NCI-H1092 (cell line): ENCODE results near the gene ITGB5.

Source experiments
- DNase-seq: peaks from one replicate; lab custom pipeline; 2025; lab: John Stamatoyannopoulos, UW

ITGB5 gene

DNA sequence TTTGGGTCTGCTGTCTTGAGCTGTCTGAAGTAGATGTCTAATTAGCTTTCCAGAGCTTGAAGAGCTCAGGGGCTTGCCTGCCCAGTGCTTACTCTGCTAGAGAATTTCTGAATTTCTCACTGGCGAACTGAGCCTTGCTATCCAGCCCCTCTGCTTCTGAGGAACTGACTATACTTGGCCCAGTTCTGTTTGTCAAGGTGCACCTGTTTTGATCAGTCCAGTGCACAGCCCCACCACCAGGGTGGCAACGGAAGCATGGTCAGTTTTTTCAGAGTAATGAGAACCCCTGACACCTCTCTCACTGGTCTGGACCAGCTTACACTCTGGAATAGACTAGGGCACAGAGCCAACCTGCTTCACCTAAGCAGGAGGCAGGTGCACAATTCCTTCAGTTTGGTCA, 25.2 kb downstream of the ITGB5 start:
- DNase-seq = no peak

DNA sequence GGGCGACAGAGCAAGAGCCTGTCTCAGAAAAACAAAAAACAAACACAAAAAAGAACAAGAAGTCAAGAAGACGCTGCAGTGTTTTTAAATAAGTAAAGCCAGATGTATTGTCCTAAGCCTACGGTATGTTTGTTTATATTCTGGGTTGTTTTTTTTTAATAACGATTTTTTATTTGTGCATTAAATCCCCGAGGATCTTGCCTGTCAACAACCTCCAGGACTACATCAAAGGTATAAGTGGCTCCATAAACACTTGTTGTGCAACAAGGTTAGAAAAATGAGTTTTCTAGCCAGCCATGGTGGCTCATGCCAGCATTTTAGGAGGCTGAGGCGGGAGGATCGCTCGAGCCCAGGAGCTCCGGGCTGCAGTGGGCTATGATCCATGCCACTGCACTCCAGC, 26.1 kb downstream of the ITGB5 start:
- DNase-seq = no peak

DNA sequence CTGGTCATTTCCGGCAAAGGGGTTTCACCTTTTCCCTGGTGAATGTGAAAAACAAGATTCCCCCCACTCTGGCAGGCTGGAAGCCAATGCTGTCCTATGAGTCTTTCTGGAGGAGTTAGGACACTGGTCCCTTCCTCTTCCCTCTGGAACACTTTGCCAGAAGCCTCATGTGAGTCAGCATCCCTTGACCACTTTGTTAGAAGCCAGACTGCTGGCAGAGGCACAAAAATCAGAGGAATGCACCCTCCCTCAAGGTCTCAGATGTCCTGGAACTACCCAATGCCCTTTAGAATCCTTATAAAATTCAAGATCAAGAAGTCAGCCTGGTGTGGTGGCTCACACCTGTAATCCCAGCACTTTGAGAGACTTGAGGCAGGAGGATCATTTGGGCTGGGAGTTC, 26.6 kb downstream of the ITGB5 start:
- DNase-seq = no peak

DNA sequence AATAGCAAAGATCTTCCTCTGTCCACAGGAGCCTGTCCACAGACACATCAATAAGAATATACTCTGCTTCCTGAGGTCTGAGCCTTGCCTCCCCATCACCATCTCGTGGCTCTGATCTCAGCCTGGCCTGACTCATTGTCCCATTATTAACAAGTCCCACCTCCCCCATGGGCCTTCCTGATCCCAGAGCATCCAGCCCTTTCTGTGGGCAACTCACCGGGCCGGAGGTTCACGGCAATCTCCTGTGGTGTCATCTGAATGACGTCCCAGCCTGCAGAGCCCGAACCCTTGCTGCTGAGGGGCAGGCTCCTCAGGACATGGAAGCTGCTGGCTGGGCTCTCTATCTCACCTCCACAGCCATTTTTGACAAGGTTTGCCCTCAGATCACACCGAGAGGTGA, 28.1 kb downstream of the ITGB5 start:
- DNase-seq = no peak

DNA sequence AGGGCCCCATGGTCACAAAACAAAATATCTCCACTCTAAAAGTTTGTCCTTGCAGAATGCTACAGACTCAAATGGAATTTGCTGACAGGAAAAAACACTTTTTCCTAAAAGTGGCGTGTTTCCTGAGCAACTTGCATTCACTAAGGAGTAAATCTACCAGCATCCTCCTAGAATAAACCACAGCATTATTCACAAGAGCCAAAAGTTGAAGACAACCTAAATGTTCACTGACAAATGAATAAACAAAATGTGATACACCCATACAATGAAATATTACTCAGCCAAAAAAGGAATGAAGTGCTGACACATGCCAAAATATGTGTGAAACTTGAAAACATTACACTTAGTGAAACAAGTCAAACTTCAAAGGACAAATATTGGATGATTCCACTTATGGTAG, 28.9 kb downstream of the ITGB5 start:
- DNase-seq = no peak

DNA sequence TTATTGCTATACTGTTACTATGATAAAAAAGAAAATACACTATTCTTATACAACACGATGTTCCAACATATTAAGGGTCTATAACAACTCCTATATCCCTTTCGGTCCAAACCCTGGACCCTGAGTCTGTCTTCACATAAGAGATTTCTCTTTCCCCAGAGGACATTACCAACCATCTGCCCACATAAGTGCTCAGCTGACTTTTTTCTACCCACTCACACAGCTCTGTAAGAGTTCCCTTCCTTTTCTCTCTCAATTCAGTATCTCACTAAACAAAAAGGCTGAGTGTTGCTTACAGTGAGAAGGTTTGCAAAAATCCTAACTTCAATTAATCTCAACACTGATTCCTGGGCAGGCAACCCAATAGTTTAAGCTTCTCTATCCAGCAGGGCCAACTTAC, 30.5 kb downstream of the ITGB5 start:
- no peak for DNase-seq

DNA sequence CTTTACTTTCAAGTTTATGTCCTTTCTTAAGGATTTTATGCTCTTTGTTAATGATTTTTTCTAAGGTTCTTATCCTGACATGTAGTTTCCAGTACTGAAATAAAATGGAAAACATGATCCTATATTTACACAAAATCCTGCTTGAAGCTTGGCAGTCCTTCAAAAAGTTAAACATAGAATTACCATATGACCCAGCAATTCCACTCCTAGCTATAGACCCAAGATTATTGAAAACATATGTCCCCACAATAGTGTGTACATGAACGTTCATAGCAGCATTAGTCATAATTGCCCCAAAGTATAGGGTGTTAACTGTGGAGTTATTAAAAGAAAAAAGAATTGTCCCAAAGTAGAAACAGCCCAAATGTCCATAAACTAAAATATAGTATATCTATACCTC, 33.2 kb downstream of the ITGB5 start:
- DNase-seq = no peak

DNA sequence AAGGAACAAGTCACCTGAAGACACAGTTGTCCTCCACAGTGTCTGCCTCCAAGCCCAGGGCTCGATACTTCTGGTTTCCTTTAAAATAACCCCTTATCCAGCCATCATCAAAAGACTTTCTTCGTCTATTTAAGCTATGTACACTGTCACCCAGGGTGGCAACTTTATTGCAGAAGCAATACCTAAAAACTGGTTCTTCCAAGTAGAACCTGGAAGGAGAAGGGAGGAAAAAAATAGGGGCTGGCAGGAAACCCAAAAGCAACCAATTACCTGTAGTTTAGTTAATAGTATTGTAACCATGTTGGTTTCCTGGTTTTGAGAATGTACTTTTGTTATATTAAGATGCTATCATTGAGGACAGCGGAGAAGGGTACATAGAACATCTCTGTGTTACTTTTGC, 33.7 kb downstream of the ITGB5 start:
- DNase-seq = no peak

DNA sequence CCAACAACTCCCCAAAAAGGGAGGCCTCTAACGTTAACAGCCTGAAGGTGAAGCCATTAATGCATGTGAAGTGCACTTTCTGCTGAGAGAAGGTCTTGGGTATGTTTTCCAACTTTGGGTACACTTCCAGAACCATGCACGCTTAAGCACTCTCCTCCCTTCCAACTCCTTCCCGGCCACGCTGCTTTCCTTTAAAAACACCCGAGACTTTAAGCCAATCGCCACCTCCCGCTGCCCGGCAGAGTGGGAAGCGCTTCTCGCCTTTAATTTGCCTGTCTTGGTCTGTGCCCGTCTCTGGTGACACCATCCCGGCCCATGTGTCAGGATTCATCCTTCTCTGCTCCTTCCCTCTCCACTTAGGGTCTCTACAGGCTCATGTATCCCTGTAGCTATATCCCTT, 35.3 kb downstream of the ITGB5 start:
- DNase-seq = no peak

DNA sequence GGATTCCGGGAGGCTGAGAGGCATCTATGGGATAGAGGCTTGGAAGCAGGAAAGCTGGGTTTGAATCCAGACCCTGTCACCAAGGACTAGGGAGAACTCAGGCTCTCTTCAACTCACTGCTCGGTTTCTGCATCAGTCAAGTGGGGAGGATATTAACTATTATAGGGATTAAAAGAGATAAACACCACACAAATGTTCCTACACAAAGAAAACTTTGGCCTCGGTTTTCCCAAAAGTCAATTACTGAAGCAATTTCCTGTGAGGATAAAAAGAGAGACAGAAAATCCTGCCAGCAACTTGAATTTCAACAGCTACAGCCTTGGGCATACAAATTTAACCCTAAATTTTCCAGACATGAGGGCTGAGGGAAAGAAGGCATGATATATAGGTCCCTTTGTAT, 36.0 kb downstream of the ITGB5 start:
- DNase-seq = no peak

DNA sequence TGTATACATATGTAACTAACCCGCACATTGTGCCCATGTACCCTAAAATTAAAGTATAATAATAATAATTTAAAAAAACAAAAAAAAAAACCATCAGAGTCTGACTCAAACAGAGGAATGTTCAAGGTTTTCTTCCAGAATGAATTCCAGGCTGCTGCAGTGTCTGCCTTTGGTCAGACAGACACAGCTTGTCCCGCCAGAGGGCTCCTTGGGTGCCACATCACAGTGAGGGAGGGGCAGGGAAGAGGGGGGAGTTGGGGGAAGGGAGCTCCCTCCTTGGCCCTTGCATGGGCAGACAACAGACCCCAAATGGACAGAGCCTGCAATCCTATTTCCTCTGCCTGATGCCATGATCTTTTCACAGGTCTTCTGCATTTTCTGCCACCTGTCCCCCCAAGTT, 36.5 kb downstream of the ITGB5 start:
- DNase-seq = no peak

DNA sequence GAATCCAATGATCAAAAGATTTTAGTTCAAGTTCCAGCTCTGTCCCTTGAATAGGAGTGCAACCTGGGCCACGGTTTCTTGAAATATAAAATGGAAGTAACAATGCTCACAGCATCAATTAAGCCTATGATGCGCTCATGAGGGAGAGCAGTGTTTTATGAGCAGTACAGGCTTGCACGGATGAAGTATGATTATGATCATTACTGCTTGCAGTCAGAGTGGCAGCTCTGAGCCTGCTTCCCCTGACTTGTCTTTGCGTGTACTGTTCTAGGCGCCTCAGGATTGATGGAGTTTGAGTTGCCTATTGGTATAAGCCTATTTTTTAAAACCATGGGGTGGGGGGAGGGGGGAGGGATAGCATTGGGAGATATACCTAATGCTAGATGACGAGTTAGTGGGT, 37.0 kb downstream of the ITGB5 start:
- no peak for DNase-seq

DNA sequence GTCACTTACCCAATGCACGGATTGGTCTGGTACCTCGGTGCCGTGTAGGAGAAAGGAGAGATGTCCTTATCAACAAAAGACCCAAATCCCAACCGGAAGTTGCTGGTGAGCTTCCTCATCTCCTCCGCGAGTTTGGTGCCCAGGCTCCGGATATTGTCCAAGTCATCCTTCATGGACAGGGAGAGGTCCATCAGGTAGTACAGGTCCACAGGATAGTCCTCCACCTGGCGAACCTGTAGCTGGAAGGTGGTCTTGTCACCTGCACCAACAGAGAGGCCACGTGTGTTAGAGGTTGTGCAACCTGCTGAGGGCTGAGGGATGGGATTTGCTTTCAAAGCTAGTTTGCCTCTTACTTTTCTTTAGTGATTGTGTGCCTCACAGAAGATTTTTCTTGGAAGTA, 38.9 kb downstream of the ITGB5 start:
- DNase-seq = no peak

DNA sequence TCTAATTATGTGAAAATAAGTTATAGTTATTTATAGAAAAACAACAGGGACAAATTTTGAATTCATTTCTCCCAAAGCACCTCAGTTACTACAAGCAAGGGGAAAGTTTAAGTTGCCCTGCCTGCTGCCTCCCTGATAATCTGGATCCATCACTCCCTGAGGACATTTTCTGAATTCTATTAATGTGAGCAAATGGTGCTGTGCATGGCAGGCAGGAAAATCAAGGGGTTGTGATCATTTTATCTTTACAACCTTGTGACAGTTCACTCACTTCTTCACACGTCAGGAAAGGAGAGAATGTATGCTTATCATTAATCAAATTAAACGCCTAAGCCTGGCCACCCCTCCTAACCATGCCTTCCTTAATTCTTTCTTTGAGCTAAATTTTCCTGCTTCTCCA, 39.3 kb downstream of the ITGB5 start:
- no peak for DNase-seq

DNA sequence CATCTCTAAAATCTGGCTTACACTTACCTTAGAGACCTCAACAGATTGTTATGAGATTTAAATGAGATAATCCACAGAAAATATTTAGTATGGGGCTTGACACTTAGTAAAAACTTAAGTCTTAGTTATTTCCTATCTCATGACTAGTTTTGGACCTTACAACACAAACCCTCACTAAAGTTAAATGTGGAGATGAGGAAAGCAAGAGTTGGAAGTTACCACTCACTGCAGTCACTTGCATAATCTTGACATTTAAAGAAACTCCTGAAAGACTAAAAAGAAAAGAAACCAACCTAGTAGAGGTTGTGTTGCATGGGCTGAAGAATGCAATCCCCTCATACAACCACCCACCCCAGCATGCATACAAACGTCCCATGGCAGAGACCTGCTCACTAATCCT, 40.1 kb downstream of the ITGB5 start:
- no peak for DNase-seq

DNA sequence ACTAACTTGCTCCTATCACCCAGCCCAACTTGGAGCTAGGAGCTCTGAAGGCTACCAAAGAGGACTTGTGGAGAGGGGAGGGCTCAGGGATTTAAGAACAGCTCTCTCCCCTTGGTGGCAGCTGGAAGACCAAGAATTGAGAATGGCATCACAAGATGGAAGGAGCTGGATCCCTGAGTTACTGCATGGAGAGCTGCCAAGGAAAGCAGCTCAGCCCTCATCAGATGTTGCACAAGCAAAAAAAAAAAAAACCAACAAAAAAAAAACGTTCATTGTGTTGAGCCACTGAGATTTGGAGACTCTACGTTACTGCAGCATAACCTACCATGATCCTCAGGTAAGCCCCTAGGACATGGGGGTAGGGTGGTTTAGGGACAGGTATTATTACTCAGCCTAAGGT, 41.0 kb downstream of the ITGB5 start:
- no peak for DNase-seq

DNA sequence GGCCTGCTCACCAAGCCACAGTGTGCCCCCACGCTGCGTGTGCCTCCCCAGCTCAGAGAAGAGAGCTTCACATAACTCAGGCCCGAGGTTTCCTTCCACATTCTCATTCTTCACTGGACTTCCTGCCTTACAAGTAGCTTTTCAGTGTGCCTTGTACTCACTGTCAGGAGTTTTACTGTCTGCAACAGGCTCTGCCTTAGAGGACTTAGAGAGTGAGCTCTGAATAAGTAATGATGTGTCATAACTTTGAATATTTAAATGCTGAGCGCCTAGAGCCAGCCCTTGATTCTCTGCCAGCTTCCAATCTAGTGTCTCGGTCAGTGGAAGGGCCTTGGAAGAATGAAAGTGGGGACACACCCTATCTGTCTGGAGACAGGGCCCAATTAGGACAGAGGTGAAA, 41.8 kb downstream of the ITGB5 start:
- DNase-seq = no peak

DNA sequence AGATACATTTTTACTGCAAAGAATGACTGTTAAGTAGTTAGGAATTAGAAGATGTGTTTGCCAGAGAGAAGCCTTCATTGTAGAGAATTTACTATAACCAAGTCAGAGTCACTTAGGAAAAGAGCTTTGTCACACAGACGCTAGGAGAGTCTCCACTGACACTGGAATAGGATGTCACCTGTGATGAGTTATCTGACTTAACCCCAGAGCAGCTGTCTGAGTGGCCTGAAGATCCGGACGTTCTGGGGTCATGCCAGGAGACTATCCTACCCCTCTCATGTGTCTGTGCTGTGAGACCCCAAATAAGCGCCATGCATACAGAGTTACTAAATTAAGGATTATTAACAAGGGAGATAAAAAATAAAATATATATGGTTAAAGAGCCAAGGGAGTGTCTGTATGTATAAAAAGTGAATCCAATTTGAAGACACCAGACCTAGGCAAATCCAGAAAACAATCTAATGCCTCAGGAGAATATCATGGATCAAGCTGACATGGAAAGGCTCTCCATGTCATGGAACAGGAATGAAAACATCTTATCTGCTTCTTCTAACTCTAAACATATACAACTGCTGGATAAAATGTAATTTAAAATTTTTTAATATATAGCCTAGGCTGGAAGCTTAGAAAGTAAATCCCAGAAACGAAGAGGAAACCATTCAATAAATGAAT, 43.5 kb downstream of the ITGB5 start:
- no peak for DNase-seq

DNA sequence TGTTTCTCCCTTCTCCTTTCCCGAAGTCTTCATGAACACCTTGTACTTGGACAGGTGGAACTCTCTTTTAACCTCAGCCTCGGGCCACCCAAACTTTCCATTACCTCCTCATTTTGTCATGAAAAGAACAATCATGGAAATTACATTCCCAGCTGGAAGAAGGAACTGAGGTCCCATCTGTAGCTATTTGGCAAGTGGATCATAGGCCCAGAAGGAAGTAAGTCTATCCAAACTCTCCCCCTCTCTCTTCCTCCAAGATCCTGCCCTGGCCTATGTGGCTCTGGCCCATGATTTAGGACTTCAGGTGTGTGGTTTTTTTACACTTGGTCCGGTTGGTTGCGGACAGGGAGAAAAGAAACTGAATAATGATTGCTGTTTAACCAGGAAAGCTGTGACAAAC, 44.1 kb downstream of the ITGB5 start:
- DNase-seq = no peak

DNA sequence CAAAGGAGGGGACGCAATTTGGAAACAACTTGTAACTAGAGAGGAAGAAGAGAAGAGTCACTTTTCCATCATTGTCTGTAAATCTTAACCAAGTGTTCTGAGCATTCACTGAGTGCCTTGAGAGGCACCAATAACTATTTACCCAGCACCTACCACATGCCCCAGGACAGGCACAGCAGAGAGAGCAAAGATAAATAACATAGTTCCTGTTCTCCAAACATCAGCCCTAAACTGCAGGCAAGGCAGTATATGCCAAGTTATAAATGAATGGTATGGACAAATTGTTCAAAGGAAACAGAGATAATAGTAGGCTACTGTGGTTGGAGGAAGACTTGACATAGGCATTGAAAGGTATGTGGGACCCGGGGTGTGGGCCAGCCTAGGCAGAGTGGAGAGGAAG, 45.6 kb downstream of the ITGB5 start:
- no peak for DNase-seq

DNA sequence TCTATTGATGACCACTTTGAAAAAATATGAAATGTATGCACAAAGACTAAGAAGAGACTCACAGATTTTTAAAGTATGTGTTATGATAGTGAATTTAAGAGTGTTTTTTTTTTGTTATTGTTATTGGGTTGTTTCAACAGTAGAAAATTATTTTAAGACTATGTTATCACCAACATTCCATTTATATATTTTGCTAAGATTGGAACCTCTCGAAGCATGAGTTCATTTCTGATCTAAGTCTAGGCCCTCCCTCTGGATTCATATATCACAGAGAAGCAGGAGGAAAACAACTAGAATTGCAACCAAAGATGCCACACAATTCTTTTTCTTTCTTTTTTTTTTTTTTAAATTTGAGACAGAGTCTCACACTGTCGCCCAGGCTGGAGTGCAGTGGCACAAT, 46.8 kb downstream of the ITGB5 start:
- DNase-seq = no peak

DNA sequence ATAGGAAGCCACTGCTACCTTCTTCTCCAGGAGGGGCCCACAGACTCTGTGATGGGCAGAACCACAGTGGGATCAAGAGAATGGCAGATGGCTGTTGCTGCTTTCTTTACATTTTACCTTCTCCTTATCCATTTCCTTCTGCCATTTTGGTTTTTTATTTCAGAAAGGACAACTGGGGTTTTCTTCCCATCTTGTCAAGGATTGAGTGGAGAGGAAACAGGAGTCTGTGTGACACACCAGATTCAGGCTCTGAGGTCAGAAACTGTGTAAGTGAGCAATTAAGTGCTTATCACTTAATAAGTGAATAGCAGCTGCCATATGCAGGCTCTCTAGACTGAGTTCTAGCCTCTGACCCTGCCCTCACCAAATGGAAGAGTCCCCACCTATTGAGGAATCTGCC, 47.3 kb downstream of the ITGB5 start:
- no peak for DNase-seq

DNA sequence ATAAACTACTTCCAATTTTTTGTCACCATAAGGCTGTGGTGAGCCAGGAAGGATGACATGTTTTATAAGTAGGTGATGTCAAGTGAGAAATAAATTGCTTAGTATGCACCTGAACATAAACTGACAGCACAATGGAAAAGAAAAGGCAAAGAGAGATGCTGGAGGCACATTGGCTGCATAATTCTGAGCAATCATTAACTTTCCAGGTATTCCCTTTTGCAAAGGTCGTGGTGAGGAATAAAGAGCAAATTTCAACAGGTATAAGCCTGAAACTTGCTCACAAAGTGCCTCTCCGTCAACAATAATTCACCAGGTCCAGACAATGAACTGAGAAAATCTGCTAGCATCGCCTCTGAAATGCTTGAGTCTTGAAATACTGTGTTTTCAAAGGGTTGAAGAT, 48.2 kb downstream of the ITGB5 start:
- DNase-seq = no peak

DNA sequence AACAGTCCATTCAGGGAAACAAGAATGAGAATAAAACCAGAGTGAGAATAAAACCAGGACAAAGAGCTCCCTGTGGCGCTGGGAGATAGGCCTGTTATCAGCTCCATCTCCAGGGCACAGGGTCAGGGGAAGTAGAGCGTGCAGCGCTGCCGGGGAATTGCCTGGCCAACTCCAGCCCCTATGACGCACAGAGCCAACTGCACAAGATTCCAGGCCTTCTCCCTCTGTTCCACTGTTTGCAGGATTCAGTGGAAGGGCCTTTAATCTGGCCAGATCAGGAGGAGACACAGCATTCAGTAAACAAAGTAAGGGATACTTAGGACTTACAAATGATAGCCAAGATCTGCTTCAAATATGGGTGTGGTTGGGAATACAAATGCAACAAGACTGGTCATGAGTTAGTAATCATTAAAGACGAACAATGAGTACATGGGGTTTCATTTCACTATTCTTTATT, 49.4 kb downstream of the ITGB5 start:
- DNase-seq = no peak

DNA sequence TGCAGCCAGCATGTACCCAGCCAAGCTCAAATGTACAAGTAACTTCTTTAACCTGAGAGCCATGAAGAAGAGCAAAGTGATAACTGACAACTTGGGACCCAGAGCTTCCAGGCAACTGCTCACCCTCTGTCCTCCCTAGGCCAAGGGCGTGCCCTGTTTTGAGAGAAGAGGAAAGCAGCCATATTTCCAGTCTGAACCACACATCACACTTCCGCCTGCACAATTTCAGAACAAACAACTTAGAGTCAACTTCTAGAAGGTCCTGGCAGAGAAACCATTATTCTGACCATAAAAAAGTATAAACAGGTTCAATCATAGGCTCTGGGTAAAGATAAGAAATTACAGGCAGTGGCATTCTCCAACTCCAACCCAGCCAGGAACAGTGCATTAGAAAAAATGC, 50.1 kb downstream of the ITGB5 start:
- no peak for DNase-seq
